Ovary (tissue), 3 donors: ENCODE measurements around the gene WASL.

Experiments used
- EP300 ChIP-seq: sonication (generic); formaldehyde crosslinking; IDR thresholded peaks from one replicate; pipeline ENCODE4 v1.6.1; 2017; ENCODE audit warnings: antibody characterized with exemption
- POLR2A ChIP-seq: fragments of 450-650 bp; IDR thresholded peaks from one replicate; pipeline ENCODE4 v1.6.1; 2017; ENCODE audit warnings: antibody characterized with exemption, mild to moderate bottlenecking, moderate library complexity
- TF ChIP-seq, protein P1 (sequence below), 3 donors: fragments of 450-650 bp in 2 of 3; fragments of 200-600 bp in 1 of 3; IDR thresholded peaks; one replicate each; pipeline versions ENCODE4 v1.5.1 to v1.8.0; 2016 to 2022; ENCODE audit warnings: antibody characterized with exemption in 3 of 3, mild to moderate bottlenecking in 1 of 3
- donor health status: DM: no; HTN: no; CAD: no.

DNA sequence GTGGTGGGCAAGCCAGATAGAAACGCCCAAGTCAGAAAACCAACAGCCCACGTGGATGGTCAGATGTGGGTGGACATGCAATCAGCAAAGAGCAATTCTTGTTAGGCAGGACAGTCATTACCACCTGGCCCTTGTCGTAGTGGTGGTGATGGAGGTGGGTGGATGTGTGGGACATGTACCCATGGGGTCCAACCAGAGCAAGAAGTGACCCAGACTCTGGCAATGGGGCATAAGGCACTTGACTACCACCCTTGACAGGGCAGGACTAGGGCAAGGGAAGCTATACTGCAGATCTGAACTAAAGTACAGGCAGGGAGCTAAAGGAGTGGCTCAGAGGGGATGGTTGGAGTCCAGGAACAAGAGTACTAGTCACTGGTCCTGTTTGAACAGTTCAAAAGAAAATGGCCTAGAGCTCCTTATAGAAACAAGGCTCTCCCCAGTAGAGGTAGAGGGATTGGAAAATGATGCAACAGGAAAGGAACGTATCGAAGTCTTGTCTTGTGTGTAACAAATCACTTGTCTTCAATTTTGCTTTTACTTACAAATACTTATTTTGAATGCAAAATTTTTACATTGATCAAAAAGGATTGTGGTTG, 75.6 kb downstream of the WASL start:
- TF ChIP-seq, protein P1, sequence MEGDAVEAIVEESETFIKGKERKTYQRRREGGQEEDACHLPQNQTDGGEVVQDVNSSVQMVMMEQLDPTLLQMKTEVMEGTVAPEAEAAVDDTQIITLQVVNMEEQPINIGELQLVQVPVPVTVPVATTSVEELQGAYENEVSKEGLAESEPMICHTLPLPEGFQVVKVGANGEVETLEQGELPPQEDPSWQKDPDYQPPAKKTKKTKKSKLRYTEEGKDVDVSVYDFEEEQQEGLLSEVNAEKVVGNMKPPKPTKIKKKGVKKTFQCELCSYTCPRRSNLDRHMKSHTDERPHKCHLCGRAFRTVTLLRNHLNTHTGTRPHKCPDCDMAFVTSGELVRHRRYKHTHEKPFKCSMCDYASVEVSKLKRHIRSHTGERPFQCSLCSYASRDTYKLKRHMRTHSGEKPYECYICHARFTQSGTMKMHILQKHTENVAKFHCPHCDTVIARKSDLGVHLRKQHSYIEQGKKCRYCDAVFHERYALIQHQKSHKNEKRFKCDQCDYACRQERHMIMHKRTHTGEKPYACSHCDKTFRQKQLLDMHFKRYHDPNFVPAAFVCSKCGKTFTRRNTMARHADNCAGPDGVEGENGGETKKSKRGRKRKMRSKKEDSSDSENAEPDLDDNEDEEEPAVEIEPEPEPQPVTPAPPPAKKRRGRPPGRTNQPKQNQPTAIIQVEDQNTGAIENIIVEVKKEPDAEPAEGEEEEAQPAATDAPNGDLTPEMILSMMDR (IDR thresholded peaks at IDR 0.05), result no peak
- TF ChIP-seq POLR2A (no peak), EP300 (no peak)
